T-helper 1 cell (primary cell): Measurements from ENCODE around the gene R3HDM2.

Source experiments
- DNase-seq, 5 donors: peaks; one replicate each; pipeline ENCODE4 v3.0.0-alpha.2; 2012 to 2020
- total RNA-seq, 4 donors: gene quantifications; one replicate each; lab custom pipeline; 2026; lab: John Stamatoyannopoulos, UW

R3HDM2 gene
- 40.4 to 49.0 (median 46.5) reads per million in 4 donors for total RNA-seq

DNA sequence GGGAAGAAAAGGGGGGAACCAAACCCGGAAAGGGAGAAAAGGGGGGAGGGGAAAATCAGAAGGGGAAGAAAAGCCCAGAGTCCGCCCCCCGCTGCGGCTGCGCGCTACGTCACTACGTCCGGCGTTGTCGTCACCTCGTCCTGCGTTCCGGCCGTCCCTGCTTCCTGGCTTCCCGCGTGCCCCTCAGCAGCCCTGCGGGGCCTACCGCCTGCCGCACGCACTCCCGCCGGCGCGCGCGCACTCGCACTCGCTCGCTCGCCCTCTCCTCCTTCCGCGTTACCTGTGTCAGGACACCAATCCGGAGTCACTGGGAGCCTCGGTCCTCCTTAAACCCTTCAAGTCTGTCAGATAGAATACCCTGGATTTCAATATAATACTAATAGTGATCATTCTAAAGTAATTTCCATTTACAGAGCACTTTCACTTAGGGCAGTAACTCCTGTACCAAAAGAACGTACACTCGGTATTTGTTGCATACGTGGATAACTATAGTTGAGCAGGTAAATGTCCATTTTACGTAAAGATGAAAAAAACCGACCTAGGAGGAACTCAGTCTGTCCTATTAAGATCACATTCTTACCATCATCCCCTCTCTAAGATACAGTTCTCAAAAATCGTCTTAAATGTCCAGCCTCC is at the start of gene R3HDM2:
Gene R3HDM2, minus strand, starts transcription at position 113 of the 636 bp plus-strand sequence. CDS start 120,615 bp downstream, outside the sequence.
- peak; percentile 89 to 96 (median 92) for DNase-seq

DNA sequence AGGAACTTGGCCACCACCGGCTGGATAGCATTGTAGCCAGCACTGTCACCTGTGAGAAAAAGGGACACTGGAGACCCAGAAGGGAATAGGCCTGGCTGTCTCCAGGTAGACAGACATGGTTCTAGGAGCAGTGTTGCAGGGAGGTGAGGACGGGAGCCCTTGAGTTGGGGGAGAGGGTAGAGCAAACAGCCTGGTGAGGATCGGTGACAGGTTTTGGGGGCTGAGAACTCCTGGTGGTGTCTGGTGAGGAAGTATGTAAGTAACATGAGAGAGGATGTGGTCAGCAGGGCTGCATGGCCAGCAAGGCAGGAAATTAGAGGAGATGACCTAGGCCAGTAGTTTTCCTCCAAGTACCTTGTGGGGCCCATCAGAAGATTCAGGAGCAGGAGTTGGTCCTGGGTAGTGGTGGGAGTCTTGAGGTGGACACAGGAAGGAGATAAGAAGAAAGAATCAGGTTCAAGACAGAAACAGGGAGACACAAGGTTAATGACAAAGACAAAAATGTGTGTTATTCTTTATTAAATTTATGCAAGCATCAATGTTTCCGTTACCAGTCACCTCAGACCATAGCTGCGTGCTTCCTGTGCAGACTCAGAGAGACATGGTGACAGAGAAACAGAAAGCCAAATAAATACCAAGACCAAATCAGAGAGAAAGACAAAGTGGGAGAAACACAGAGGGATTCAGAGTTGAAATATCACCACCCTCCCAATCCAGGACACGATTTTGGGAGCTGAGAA is 48.7 kb upstream of the R3HDM2 start, which contains the start of gene ARHGAP9:
Gene ARHGAP9, minus strand, starts transcription at position 491 of the 740 bp plus-strand sequence. Its CDS starts 460 bp downstream, at position 31.
- peak in 4 of 5 donors; percentile 55 to 83 (median 58) for DNase-seq

DNA sequence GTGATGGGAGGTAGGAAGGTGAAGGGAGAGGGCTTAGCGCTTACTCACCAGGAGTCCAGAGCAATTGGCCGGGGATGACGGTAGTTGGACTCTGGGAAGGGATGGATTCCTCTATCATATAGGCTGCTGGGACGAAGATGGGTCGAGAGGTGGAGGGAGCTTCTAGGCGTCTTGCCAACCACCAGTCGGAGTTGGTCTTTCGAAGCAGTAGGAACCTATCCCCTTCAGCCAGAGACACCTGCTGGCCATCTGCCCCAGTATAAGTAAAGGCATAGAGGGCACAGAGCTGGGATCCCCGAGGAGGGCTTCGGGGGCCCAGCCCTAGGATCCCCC is 48.2 kb upstream of the R3HDM2 start:
- no peak for DNase-seq

DNA sequence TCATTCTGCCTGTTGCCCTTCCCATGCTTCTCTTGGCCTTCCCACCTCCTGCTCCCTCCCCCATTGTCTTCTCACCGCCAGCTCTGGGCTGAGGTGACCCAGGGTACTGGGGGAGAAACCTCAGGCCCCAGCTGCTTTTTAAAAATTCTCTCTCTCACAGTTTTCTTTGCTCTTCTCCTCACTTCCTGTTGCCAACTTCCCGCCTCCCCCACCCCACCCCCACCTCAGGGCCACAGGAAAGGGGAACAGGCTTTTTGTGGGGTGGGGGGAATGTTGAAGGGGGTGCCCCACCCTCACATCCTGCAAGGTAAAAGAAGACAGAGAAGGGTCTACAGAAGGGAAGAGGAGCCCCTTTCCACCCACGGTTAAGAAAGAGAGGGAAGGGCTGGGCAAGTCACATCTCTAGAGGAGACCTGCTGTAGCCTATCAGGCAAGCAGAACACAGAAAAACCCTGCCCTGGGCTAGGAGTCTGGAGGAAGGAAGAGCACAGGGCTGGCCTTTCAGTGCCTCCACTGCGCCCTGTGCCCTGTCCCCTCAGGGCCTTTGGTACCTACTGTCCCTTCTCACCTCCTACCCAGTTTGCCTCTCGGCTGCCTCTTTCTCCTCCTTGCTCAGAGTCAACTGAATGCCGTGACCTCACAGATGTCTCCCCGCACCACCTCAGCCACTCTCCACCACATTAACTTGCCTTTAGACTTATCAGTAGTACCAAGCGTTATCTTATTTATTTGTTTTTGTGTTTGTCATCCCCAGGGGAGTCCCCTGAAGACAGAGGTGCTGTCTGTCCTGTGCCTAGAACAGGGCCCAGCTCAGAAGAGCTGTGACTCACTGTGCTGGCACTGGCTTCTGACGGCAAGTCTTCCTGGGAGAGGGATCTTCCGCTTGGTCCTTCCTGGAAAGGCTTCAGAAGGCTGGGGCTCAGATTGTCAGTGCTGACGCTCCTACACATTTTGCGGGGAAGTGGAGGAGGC is 47.2 kb upstream of the R3HDM2 start:
- peak; percentile 38 to 74 (median 49) for DNase-seq

DNA sequence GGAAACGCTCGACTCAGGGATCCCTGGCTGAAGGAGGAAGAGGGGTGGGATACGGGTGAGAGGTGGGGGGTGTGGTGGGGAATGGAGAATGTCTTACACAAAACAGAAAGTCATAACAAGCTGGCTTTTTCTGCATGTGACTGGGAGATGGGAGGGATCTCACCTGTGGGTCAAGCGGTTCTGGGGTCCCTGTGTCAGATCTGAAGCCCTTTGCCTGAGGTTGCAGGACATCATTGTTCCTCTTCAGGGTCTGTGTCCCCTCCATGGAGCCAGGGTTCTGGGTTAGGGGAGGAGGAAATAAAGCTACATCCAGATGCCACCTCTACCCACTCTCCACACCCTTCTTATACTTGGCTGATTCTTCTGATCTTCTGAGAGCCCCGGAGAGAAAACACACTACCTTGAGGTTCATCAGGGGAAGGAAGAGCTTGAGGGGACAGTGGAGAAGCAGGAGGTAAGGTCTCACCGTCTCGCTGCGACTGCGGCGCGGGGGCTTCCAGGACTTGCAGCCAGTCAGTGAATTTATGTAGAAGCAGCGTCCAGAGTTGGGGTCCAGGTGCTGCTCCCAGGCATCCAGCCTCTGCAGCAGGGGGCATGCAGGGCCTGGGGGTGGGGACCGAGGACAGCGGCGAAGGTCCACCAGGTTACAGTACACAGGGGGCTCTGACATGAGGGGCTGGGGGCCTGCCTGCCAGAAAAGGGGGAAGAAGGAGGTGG is 46.3 kb upstream of the R3HDM2 start:
- no peak for DNase-seq

DNA sequence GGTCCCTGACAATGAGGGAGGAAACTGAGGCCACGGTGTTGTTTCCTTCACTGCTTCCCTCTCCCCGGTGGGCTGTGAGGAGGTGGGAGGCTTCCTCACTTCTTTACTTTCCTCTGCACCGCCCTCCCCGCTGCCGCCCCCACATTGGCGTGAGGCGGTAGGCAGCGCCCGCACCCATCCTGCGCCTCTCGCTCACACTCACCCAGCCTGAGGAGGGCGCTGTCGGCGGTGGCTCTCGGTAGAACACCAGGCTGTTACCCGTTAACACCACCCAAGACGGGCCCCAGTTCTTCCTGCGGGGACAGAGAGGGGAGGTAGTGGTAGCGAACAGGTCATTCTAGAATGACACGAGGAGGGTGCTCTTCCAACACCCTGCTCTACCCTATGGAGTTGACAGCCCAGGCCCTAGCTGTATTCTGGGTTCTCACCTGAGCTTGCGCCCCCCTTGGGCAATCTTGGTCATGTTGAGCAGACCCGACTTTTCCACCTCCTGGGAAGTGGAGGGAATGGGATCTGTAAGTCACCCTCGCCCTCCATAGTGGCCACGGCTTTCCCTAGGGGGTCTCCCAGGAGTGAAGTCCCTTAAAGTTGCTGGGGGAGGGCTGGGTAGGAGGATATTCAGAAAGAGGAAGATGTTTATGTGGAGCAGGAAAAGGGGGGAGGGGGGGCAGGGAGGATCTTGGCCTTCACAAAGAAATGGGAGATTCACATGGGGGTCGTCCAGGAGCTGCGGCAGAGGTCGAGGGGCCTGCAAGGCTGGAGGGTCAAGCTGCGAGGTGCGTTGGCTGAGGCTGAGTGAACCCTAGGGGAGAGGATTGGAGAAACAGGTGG is 45.5 kb upstream of the R3HDM2 start:
- DNase-seq, result peak in 4 of 5 donors; percentile 32 to 81 (median 56)

DNA sequence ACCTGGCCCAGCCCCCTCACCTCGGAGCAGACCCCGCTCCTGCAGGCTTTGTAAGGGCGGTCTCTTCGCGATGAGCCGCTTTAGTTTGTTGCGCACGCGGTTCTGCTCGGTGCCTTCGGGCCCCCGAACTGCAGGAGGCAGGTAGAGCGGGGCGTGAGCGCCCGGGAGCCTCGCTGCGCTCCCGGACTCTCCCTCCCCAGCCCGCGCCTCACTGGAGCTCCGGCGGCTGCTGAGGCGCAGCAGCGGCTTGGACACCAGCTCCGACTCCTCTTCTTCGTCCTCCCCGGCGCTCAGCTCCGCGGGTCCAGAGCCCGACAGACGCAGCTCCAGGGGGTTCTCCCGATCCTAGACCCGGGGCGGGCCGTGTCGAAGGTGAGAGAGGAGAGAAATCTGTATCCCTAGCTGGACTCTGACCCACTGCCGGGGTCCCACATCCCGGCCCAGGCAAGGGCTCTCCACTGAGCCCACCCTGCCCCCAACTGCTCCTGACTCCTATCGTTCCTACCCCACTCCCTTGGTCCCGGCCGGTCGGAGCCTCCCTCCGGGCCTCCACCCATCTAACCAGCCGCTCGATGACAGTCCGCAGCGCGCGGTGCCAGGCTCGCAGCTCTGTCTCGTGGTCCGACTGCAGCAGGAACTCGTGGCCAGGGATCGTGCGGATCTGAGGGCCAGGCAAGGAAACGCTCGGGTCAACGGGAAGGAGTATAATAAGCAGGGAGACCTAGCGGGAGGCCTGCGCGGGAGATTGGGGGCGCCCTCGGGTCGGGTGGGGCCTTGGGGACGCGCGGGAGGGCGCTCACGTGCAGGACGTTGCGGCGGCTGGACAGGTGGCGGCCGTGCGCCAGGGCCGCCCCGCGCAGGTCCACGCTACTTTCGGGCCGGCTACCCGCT is 44.7 kb upstream of the R3HDM2 start:
- no peak for DNase-seq

DNA sequence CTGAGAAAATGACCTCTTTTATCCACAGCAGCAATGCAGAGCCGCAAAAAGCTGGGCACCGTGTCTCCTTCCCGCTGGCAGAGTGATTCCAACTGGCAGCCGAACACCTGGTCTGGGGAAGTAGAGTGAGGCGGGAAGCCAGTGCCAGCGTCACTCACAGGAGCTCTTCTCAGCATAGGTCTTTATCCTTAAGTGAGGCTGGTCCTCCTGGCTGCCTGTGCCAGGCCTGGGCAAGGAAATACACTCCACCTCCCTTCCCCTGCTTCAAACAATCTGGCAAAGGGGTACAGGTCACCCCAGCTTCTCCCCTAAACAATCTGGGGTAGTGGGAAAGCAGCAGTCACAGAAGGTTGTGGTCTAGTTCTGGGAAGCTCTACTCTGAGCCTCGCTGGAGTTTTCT is 44.0 kb upstream of the R3HDM2 start:
- DNase-seq, result no peak

DNA sequence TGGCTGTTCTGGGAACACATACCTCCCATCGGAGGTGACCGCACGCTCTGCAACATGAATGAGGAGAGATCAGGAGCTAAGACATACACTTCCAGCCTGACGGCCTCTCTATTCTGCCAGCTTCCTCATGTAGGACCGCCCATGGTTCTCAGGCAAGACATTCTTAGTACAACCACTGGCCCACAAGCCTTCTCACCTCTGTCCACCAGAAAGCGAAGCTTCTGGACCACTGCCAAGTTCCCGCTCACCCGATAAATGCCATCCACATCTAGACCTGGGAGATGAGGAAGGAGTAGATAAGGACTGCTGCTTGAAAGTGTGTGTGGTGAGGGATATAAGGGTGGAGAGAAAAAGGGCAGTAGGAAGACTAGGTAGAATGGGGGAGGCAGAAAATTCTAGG is 43.6 kb upstream of the R3HDM2 start:
- no peak for DNase-seq

DNA sequence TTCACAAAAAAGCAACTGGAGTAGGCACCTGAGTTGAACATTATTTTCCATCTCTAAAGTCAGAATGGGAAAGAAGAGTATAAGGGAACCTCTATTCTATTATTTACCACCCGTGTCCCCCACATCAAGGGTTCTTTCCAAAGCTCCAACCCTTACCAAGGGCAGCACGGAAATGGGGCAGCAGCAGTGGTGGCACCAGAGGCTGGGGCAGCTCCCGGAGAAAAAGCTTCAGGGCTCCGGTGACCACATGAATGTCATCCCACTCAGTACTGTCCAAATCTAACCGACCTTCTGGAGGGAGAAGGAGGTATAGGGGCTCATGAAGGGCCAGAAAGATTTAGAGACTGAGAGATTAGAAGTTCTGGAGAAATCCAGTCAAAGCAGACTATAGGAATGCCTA is 43.0 kb upstream of the R3HDM2 start:
- DNase-seq, result no peak

DNA sequence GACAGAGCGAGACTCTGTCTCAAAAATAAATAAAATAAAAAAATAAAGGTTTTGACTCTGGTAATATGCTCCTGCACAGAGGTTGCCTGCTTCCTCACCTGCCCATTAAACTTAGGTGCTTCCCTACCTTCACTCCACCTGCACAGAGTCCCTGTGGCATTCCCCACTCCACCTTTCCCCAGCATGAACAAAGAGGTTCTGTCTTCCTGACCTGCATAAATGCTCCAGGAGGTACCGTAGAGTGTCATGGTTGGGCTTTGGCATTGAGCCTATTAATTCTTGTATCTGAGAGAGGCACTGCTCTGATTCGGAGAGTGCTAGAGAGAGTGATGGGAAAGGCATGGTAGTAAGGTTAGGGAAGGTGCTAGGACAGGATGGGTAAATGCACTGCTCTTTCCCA is 42.5 kb upstream of the R3HDM2 start:
- no peak for DNase-seq

DNA sequence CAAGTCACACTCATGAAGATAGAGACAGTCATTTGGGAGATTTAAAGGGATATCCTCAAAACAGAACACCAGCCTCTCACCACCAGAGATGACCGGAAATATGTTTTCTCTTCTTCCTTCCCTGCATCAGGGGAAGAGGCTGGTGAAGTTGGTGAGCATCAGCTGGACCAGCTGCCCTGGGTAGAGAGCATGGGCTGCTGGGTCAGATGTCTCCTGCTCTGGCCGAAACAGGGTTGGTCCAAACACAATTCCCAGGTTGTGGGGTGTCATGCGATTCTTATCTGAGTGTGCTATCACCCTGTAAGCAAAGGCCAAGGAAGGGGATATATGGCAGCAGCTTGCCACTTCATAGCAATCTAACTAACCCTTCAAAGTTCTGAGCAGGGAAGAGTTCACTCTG is 41.5 kb upstream of the R3HDM2 start:
- DNase-seq, result no peak

DNA sequence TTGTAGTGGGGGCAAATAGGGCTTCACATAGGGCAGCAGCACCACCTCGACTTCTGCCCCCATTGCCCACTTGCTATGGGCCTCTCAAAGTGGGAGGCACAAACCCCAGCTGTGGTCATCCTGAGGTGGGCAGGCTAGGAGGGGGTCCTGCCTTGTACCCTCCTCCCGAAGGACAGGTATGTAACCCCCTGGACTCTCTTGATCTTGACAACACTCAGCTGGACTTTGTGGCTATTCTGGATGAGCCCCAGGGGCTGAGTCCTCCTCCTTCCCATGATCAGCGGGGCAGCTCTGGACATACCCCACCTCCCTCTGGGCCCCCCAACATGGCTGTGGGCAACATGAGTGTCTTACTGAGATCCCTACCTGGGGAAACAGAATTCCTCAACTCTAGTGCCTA is 40.8 kb upstream of the R3HDM2 start:
- DNase-seq, result no peak

DNA sequence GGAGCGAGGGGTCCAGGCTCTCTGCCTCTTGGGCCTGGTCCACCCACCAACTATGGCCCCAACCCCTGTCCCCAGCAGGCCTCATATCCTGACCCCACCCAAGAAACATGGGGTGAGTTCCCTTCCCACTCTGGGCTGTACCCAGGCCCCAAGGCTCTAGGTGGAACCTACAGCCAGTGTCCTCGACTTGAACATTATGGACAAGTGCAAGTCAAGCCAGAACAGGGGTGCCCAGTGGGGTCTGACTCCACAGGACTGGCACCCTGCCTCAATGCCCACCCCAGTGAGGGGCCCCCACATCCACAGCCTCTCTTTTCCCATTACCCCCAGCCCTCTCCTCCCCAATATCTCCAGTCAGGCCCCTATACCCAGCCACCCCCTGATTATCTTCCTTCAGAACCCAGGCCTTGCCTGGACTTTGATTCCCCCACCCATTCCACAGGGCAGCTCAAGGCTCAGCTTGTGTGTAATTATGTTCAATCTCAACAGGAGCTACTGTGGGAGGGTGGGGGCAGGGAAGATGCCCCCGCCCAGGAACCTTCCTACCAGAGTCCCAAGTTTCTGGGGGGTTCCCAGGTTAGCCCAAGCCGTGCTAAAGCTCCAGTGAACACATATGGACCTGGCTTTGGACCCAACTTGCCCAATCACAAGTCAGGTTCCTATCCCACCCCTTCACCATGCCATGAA is 40.3 kb upstream of the R3HDM2 start:
- DNase-seq, result no peak

DNA sequence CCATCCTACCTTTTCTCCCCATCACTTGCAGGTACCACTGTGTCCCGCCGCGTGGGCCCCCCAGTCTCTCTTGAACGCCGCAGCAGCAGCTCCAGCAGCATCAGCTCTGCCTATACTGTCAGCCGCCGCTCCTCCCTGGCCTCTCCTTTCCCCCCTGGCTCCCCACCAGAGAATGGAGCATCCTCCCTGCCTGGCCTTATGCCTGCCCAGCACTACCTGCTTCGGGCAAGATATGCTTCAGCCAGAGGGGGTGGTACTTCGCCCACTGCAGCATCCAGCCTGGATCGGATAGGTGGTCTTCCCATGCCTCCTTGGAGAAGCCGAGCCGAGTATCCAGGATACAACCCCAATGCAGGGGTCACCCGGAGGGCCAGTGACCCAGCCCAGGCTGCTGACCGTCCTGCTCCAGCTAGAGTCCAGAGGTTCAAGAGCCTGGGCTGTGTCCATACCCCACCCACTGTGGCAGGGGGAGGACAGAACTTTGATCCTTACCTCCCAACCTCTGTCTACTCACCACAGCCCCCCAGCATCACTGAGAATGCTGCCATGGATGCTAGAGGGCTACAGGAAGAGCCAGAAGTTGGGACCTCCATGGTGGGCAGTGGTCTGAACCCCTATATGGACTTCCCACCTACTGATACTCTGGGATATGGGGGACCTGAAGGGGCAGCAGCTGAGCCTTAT is 39.6 kb upstream of the R3HDM2 start:
- no peak for DNase-seq

DNA sequence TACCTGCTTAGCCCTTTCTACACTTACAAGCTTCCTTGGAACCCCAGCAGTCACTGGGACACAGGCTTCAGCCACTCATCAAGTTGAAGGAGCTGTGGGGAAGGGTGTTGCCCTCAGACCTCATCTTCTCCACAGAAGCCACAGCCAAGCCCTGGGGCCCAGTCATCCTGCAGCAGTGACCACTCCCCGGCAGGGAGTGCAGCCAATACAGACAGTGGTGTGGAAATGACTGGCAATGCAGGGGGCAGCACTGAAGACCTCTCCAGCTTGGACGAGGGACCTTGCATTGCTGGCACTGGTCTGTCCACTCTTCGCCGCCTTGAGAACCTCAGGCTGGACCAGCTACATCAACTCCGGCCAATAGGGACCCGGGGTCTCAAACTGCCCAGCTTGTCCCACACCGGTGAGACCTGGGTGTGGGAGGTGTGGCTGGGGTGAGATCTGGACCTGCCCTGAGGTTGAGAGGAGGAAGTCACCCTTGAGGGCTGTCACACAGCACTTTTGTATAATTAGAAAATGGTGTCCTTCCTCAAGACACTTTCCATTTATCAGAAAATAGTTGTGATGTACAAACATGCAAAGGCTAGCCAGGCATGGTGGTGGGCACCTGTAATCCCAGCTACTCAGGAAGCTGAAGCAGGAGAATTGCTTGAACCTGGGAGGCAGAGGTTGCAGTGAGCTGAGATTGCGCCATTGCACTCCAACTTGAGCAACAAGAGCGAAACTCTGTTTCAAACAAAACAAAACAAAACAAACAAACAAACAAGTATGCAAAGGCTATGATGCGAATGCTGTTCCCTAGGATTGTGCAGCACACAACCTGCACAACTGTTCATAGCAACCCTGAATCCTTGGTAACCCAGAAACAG is 38.7 kb upstream of the R3HDM2 start:
- DNase-seq, result no peak

DNA sequence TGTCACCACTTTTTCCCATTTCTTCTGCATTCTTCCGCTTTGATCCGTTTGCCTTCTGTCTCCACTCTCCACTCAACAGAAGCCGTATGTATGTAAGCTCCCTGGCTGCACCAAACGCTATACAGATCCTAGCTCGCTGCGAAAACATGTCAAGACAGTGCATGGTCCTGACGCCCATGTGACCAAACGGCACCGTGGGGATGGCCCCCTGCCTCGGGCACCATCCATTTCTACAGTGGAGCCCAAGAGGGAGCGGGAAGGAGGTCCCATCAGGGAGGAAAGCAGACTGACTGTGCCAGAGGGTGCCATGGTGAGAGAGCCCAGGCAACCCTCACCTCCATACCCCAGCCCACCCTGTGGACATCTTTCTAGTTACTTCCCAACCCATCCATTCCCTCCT is 37.1 kb upstream of the R3HDM2 start:
- no peak for DNase-seq

DNA sequence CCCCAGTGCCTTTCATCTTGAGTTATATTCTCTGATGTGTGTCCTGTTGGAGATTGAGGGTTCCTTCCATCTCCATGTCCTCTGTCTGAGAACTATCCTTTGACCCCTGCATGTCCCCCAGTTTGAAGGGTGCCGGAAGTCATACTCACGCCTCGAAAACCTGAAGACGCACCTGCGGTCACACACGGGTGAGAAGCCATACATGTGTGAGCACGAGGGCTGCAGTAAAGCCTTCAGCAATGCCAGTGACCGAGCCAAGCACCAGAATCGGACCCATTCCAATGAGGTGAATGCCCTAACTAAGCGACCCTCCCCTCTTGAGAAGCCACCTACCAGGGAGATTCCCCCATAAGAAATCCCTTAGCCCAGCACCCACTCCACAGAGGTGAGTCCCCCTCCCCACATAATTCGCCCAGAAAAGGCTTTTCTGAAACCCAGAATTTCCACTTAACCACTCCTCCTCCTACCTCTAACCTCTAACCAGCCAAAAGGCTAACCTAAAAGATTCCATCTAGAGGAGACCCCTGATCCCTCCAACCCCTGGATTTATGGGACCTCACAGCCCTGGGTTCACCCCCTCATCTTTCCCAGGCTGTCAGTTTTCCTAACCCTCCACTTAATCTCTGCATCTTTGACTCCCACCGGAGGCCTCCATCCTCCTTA is 36.5 kb upstream of the R3HDM2 start:
- no peak for DNase-seq
